Astrocyte (in vitro differentiated cells and primary cell): Measurements from ENCODE around the gene ACTN4. TPM values are rescaled to one million over a fixed set of nuclear protein-coding genes. Genes with fewer than 3 reads are reported as not detected.
"Not testable (repeated sequence)": the region's sequence is repeated elsewhere in the genome, so short reads cannot be mapped to it uniquely, and the experiment has no call there.

Experiments
- DNase-seq: peaks from one replicate; pipeline ENCODE4 v3.0.0-alpha.2; 2010; ENCODE audit warnings: low read depth
- FAIRE-seq: peaks from 2 replicates; lab custom pipeline; 2011; peaks lifted over from hg19 to GRCh38; lab: Jason Lieb, UNC
- H2AFZ ChIP-seq: 2 replicates; pipeline ENCODE4 v1.6.0; 2012; ENCODE audit warnings: low read depth, low read length, inconsistent platforms
- H3K27ac ChIP-seq: 2 replicates; pipeline ENCODE4 v1.5.1; 2011; ENCODE audit warnings: low read depth, low read length, inconsistent platforms
- H3K27me3 ChIP-seq: 2 replicates; pipeline ENCODE4 v1.6.0; 2011; ENCODE audit warnings: low read length, inconsistent platforms; ENCODE audit not compliant: insufficient read depth
- H3K36me3 ChIP-seq: 2 replicates; pipeline ENCODE4 v1.5.1; 2011; ENCODE audit warnings: low read length, inconsistent platforms; ENCODE audit not compliant: insufficient read depth
- H3K4me1 ChIP-seq: 2 replicates; pipeline ENCODE4 v1.5.1; 2011; ENCODE audit warnings: low read length, inconsistent platforms; ENCODE audit not compliant: insufficient read depth
- H3K4me2 ChIP-seq: 2 replicates; pipeline ENCODE4 v1.6.0; 2012; ENCODE audit warnings: low read length, inconsistent platforms
- H3K4me3 ChIP-seq: 2 replicates; pipeline ENCODE4 v1.5.1; 2011; ENCODE audit warnings: low read depth, mild to moderate bottlenecking, low read length, inconsistent platforms; ENCODE audit not compliant: insufficient read depth
- H3K79me2 ChIP-seq: 2 replicates; pipeline ENCODE4 v1.6.0; 2012; ENCODE audit warnings: mild to moderate bottlenecking, low read length, inconsistent platforms; ENCODE audit not compliant: insufficient read depth
- H3K9ac ChIP-seq: 2 replicates; pipeline ENCODE4 v1.6.0; 2012; ENCODE audit warnings: mild to moderate bottlenecking, low read length, inconsistent platforms
- H3K9me3 ChIP-seq: 2 replicates; pipeline ENCODE4 v1.5.1; 2012; ENCODE audit warnings: low read depth, mild to moderate bottlenecking, low read length, inconsistent platforms; ENCODE audit not compliant: insufficient read depth
- H4K20me1 ChIP-seq: 2 replicates; pipeline ENCODE4 v1.6.0; 2012; ENCODE audit warnings: low read length, inconsistent platforms; ENCODE audit not compliant: insufficient read depth
- H3K27ac Mint-ChIP-seq: one replicate; pipeline ENCODE4 v1.8.0; 2021; ENCODE audit warnings: mild to moderate bottlenecking, mixed read lengths; ENCODE audit not compliant: unreplicated experiment
- H3K27me3 Mint-ChIP-seq: one replicate; pipeline ENCODE4 v1.8.0; 2021; ENCODE audit warnings: low read depth, mixed read lengths; ENCODE audit not compliant: unreplicated experiment
- H3K36me3 Mint-ChIP-seq: one replicate; pipeline ENCODE4 v1.8.0; 2021; ENCODE audit warnings: low read depth, mixed read lengths; ENCODE audit not compliant: unreplicated experiment
- H3K4me1 Mint-ChIP-seq: one replicate; pipeline ENCODE4 v1.8.0; 2021; ENCODE audit warnings: low read depth, mixed read lengths; ENCODE audit not compliant: unreplicated experiment
- H3K4me3 Mint-ChIP-seq: one replicate; pipeline ENCODE4 v1.8.0; 2021; ENCODE audit warnings: mild to moderate bottlenecking, moderate library complexity, mixed read lengths; ENCODE audit not compliant: unreplicated experiment
- H3K9me3 Mint-ChIP-seq: one replicate; pipeline ENCODE4 v1.8.0; 2021; ENCODE audit warnings: mild to moderate bottlenecking, mixed read lengths; ENCODE audit not compliant: unreplicated experiment
- EZH2 ChIP-seq: IDR thresholded peaks from 2 replicates; pipeline ENCODE4 v1.6.1; 2012; ENCODE audit warnings: mild to moderate bottlenecking, low read length, inconsistent platforms; ENCODE audit not compliant: insufficient read depth
- total RNA-seq: library from RNA; stranded (reverse); gene quantifications from 2 replicates; pipeline ENCODE4 v1.2.1, GENCODE V29; 2021
- TF ChIP-seq, protein P1 (sequence below): IDR thresholded peaks from 2 replicates; pipeline ENCODE4 v1.5.1; 2011; ENCODE audit warnings: low read depth, mild to moderate bottlenecking, inconsistent platforms, low read length, moderate library complexity; ENCODE audit not compliant: insufficient read depth

Gene ACTN4
- total RNA-seq, 1 donor from 2014 or later, result 879 TPM

DNA sequence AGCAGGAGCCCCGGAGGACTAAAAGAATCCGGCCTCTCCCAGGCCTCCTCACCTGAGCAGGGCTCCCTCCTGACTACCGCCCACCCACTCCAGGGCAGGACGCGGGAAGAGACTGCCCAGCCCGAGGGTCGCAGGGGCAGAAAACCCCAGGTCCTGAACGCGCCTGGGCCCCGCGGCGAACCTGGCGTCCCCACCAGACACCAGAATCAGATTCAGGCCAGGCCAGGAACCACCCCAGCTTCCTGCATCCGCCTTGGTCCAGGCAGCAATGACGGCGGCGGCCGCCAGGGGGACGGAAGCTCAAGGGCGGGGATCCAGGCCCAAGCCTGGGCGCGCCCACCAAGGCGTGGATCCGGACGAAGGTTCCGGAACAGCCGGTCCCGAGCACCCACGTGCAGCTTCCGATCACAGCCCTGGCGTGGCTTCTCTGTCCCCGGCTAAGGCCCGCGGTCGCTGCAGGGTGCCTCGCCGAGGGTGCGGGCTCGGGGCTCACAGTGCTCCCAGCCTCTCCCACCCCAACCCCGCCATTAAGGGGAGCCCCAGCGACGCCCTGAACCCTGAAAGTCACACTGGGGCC is 122.3 kb downstream of the ACTN4 start:
- peak overlapping the region; percentile 94 for H2AFZ ChIP-seq

DNA sequence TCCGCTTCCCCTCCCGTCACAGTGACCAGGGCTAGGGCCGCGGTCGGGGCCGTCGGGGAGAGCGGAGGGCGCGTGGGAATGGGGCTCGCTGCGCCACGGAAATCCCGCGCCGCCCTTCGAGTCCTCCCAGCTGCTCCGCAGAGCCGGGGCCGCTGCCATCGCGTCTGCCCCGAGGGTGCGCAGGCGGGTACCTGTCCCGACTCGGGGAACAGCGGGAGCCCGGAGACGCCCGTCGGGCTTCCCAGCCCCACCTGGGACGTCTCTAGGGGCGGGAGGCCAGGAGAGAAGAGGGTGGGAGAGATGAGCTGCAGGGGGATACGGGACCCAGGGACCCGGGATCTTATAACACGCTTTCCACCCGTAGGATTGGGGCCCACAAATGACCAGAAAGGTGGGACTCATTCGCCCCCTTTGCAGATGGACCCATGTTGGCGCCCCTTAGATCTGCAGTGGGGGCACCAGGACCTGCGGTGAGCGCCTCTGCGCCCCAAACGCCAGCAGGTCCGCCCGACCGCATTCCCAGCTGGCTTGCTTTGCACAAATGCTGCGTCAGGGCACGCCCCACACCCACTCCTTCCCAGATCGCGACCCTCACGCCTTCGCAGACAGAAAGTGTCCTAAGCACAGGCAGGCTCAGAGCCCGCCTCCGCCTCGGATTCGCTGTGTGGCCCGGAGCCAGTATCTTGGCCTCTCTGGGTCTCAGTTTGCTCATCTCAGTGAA is 122.9 kb downstream of the ACTN4 start:
- H3K4me2 ChIP-seq, result peak overlapping the region; percentile 57
- H3K79me2 ChIP-seq, H3K36me3 Mint-ChIP-seq, H3K9me3 Mint-ChIP-seq, H3K4me1 ChIP-seq, H3K9ac ChIP-seq, H3K4me3 ChIP-seq, DNase-seq, H3K27ac Mint-ChIP-seq, H3K27me3 ChIP-seq, H4K20me1 ChIP-seq, FAIRE-seq, H3K4me3 Mint-ChIP-seq, H3K9me3 ChIP-seq, H3K4me1 Mint-ChIP-seq, H3K27me3 Mint-ChIP-seq, H3K36me3 ChIP-seq, H3K27ac ChIP-seq: not testable (repeated sequence)
- H2AFZ ChIP-seq, result peak overlapping the region; percentile 94

More for the DNA sequence above, 122.3 kb downstream of the ACTN4 start:
- Histone ChIP-seq H3K4me2 (peak overlapping the region; percentile 57), H4K20me1 (no peaks in the 10 kb centered on the region), H3K9ac (no peak overlapping the region), H3K79me2 (no peaks in the 10 kb centered on the region), H3K4me1 (no peaks in the 10 kb centered on the region), H3K27me3 (no peaks in the 10 kb centered on the region), H3K4me3 (no peak overlapping the region), H3K36me3 (no peaks in the 10 kb centered on the region), H3K27ac (no peak overlapping the region), H3K9me3 (no peaks in the 10 kb centered on the region)
- no peak overlapping the region for H3K27ac Mint-ChIP-seq
- no peak for FAIRE-seq
- no peaks in the 10 kb centered on the region for H3K4me1 Mint-ChIP-seq
- no peaks in the 10 kb centered on the region for H3K36me3 Mint-ChIP-seq
- H3K4me3 Mint-ChIP-seq, result no peak overlapping the region
- peaks cover 10% of the 10 kb centered on the region for H3K27me3 Mint-ChIP-seq
- H3K9me3 Mint-ChIP-seq, result peaks cover 3% of the 10 kb centered on the region
- peak; percentile 19 for DNase-seq
- TF ChIP-seq, protein P1, sequence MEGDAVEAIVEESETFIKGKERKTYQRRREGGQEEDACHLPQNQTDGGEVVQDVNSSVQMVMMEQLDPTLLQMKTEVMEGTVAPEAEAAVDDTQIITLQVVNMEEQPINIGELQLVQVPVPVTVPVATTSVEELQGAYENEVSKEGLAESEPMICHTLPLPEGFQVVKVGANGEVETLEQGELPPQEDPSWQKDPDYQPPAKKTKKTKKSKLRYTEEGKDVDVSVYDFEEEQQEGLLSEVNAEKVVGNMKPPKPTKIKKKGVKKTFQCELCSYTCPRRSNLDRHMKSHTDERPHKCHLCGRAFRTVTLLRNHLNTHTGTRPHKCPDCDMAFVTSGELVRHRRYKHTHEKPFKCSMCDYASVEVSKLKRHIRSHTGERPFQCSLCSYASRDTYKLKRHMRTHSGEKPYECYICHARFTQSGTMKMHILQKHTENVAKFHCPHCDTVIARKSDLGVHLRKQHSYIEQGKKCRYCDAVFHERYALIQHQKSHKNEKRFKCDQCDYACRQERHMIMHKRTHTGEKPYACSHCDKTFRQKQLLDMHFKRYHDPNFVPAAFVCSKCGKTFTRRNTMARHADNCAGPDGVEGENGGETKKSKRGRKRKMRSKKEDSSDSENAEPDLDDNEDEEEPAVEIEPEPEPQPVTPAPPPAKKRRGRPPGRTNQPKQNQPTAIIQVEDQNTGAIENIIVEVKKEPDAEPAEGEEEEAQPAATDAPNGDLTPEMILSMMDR, result peak; percentile 21
- TF ChIP-seq EZH2, result no peak

DNA sequence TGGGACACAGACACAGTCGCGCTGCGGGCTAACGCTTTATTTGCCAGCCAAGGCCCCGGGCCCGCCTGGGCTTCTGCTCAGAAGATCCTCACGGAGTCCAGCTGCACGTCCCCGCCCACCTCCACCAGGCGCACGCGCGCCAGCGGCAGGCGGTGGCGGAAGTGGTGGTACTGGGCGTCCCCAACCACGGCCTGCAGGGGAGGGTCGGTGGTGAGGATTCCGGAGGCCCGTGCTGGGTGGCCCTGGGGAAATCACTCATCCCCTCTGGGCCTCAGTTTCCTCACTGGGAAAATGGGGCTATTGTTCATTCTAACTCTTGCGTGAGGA is 123.5 kb downstream of the ACTN4 start:
- H3K9me3 Mint-ChIP-seq, H4K20me1 ChIP-seq, H3K27ac Mint-ChIP-seq, H3K79me2 ChIP-seq, H2AFZ ChIP-seq, H3K4me1 Mint-ChIP-seq, H3K36me3 Mint-ChIP-seq, H3K27me3 Mint-ChIP-seq, H3K4me3 ChIP-seq, H3K4me3 Mint-ChIP-seq, H3K4me1 ChIP-seq, H3K9me3 ChIP-seq, H3K27me3 ChIP-seq, H3K4me2 ChIP-seq, H3K9ac ChIP-seq, H3K36me3 ChIP-seq, DNase-seq, H3K27ac ChIP-seq: not testable (repeated sequence)
- peak; percentile 45 for FAIRE-seq

DNA sequence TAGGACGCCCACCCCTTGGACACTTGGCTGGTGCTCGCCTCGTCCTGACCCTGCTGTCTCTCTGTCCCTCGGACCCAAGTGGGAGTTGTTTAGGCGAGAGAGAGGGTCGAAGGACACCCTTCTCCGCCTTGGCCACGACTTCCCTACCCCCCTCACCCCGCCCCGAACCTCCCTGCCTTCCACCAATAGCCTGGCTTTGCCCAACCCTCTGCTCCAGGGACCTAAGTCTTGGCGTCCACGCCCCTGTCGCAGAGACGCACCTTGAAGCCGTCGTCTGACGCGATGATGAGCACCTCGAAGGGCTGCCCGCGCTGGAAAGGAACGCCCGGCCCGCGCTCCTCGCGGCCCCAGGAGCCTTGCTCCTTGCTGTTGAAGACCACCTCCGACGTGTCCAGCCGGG is 124.1 kb downstream of the ACTN4 start:
- H3K9me3 ChIP-seq, H3K4me3 Mint-ChIP-seq, H3K9ac ChIP-seq, H3K36me3 Mint-ChIP-seq, FAIRE-seq, H3K4me1 Mint-ChIP-seq, H4K20me1 ChIP-seq, H3K9me3 Mint-ChIP-seq, H3K27ac Mint-ChIP-seq, H3K36me3 ChIP-seq, DNase-seq, H3K79me2 ChIP-seq, H3K27ac ChIP-seq, H3K27me3 Mint-ChIP-seq, H3K4me1 ChIP-seq, H3K4me2 ChIP-seq, H3K4me3 ChIP-seq, H3K27me3 ChIP-seq, H2AFZ ChIP-seq: not testable (repeated sequence)
